ENCODE results near the gene RBM19.

Gene RBM19

GRCh38 chr12:113808095-113808951 is 157.8 kb downstream of the RBM19 start:
- DNase-seq (ENCODE audit: low spot score): no peak
- no peak for TF ChIP-seq CTCF (IDR thresholded peaks at IDR 0.05; ENCODE audit: borderline replicate concordance, control extremely low read depth, extremely low read depth, insufficient read depth, missing control alignments)
- in situ Hi-C loops (cut with MboI; ENCODE audit: low sequenced_read_pairs, unreplicated experiment): no loop called here

GRCh38 chr12:113805673-113806072 is 160.5 kb downstream of the RBM19 start:
- in situ Hi-C loops (cut with MboI; ENCODE audit: low sequenced_read_pairs, unreplicated experiment): no loop called here
- DNase-seq (ENCODE audit: low spot score): no peak
- no peak for TF ChIP-seq CTCF (IDR thresholded peaks at IDR 0.05; ENCODE audit: borderline replicate concordance, control extremely low read depth, extremely low read depth, insufficient read depth, missing control alignments)

GRCh38 chr12:113804961-113805600 is 161.0 kb downstream of the RBM19 start:
- in situ Hi-C loops (cut with MboI; ENCODE audit: low sequenced_read_pairs, unreplicated experiment): no loop called here
- DNase-seq (ENCODE audit: low spot score): no peak
- no peak for TF ChIP-seq CTCF (IDR thresholded peaks at IDR 0.05; ENCODE audit: borderline replicate concordance, control extremely low read depth, extremely low read depth, insufficient read depth, missing control alignments)

DNA sequence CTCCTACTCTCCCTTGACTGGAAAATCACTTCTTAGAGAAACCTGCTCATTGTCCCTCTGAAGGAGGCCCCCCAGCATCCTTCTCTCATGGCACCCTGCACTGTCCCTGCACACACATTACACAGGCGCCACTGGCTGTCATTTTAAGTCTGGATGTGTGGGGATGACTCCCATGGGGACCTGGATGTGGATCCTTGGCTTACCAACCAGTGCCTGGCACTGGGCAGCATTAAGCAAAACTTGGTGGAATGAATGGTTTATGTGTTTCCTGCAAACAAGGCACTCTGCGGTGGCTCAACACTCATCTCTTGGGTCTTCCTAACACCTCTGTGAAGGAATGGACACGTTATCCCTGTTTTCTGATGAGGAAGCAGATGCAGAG is 162.4 kb downstream of the RBM19 start:
- in situ Hi-C loops (cut with MboI; ENCODE audit: low sequenced_read_pairs, unreplicated experiment): no loop called here
- TF ChIP-seq CTCF (IDR thresholded peaks at IDR 0.05; ENCODE audit: borderline replicate concordance, control extremely low read depth, extremely low read depth, insufficient read depth, missing control alignments): no peak
- DNase-seq (ENCODE audit: low spot score): no peak

GRCh38 chr12:113802966-113803758 is 163.0 kb downstream of the RBM19 start:
- no peak for TF ChIP-seq CTCF (IDR thresholded peaks at IDR 0.05; ENCODE audit: borderline replicate concordance, control extremely low read depth, extremely low read depth, insufficient read depth, missing control alignments)

GRCh38 chr12:113802000-113802749 is 163.9 kb downstream of the RBM19 start:
- in situ Hi-C loops (cut with MboI; ENCODE audit: low sequenced_read_pairs, unreplicated experiment): no loop called here
- DNase-seq (ENCODE audit: low spot score): no peak
- no peak for TF ChIP-seq CTCF (IDR thresholded peaks at IDR 0.05; ENCODE audit: borderline replicate concordance, control extremely low read depth, extremely low read depth, insufficient read depth, missing control alignments)

More at GRCh38 chr12:113802966-113803758, 163.0 kb downstream of the RBM19 start:
- no peak for DNase-seq (ENCODE audit: low spot score)
- in situ Hi-C loops (cut with MboI; ENCODE audit: low sequenced_read_pairs, unreplicated experiment): no loop called here

Data from GM13976 (cell line).